ENCODE results near the gene CCDC136. TPM values are rescaled to one million over a fixed set of nuclear protein-coding genes. Genes with fewer than 3 reads are reported as not detected.
A peak's percentile ranks its signal among the peaks of the same experiment; 100 is the strongest.

Gene CCDC136
- total RNA-seq, 2 experiments from 2014 or later = 5.6 to 8.9 TPM

GRCh38 chr7:128837521-128837921 is 45.8 kb downstream of the CCDC136 start:
- Mint-ChIP-seq H3K4me1 (ENCODE audit: low read depth) (peaks cover 1% of the 10 kb centered on the region), H3K4me3 (no peak overlapping the region)

DNA sequence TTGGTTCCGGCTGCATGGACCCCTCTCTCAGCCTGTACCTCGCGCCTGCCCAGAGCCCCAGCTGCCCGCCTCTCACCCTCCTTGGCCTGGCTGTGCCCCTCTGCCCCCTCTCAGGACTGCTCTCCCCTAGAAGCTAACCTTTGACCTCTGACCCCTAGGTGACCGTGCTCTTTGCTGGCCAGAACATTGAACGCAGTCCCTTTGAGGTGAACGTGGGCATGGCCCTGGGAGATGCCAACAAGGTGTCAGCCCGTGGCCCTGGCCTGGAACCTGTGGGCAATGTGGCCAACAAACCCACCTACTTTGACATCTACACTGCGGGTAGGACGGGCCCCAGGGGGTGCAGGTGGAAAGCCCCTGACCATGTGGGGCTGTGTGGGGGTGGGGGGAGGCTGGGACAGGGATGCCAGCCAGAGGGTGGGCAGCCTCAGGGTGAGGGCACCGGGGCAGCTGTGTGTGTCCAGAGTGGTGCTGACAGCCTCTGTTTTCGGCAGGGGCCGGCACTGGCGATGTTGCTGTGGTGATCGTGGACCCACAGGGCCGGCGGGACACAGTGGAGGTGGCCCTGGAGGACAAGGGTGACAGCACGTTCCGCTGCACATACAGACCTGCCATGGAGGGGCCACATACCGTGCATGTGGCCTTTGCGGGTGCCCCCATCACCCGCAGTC is 46.5 kb downstream of the CCDC136 start:
- H3K27me3 Mint-ChIP-seq (ENCODE audit: low read depth) = no peaks in the 10 kb centered on the region

More at GRCh38 chr7:128837521-128837921, 45.8 kb downstream of the CCDC136 start:
- ChIA-PET POLR2A (no interaction called here), CTCF (no interaction called here)
- H3K27me3 Mint-ChIP-seq (ENCODE audit: low read depth) = peaks cover under 1% of the 10 kb centered on the region
- H3K27ac Mint-ChIP-seq = no peak overlapping the region
- ATAC-seq = no peak
- no peak for DNase-seq
- H3K36me3 Mint-ChIP-seq (ENCODE audit: low read depth) = no peaks in the 10 kb centered on the region
- H3K9me3 Mint-ChIP-seq (ENCODE audit: insufficient read depth) = no peaks in the 10 kb centered on the region

GRCh38 chr7:128838981-128839731 is 47.4 kb downstream of the CCDC136 start:
- ATAC-seq (no peak), DNase-seq (no peak)
- ChIA-PET POLR2A (interaction anchor here (0.5 to 1.3 kb wide), 2 partner anchors 11 to 25 kb away, joined by 4 to 5 read pairs; no protein-coding TSS in a partner anchor), CTCF (interaction anchor here (1.5 kb wide), 1 partner anchor 44 kb away, joined by 4 read pairs; no protein-coding TSS in a partner anchor)
- Mint-ChIP-seq H3K9me3 (ENCODE audit: insufficient read depth) (no peaks in the 10 kb centered on the region), H3K36me3 (ENCODE audit: low read depth) (no peaks in the 10 kb centered on the region), H3K4me1 (ENCODE audit: low read depth) (peaks cover 1% of the 10 kb centered on the region), H3K27ac (no peak overlapping the region), H3K27me3 (ENCODE audit: low read depth) (no peaks in the 10 kb centered on the region), H3K4me3 (no peak overlapping the region)

More for the DNA sequence above, 46.5 kb downstream of the CCDC136 start:
- POLR2A ChIA-PET = no interaction called here
- no peak overlapping the region for H3K27ac Mint-ChIP-seq
- ATAC-seq (no peak), DNase-seq (no peak)
- CTCF ChIA-PET = no interaction called here
- H3K9me3 Mint-ChIP-seq (ENCODE audit: insufficient read depth) = no peaks in the 10 kb centered on the region
- H3K36me3 Mint-ChIP-seq (ENCODE audit: low read depth) = no peaks in the 10 kb centered on the region
- H3K4me3 Mint-ChIP-seq = no peak overlapping the region
- peaks cover 1% of the 10 kb centered on the region for H3K4me1 Mint-ChIP-seq (ENCODE audit: low read depth)

DNA sequence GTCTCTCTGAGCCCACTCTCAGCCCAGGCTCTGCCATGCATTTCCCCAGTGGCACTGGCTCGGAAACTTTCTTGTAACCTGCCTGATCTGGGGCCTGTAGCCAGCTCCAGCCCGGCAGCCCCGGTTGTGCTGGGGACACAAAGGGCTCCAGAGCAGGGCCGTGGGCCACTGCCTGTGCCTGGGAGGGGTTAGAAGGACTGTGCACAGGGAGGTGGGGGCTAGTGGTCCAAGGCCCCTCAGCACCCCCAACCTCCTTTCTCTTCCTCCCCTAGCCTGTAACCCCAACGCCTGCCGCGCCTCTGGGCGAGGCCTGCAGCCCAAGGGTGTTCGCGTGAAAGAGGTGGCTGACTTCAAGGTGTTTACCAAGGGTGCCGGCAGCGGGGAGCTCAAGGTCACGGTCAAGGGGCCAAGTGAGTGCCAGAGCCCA is 48.0 kb downstream of the CCDC136 start:
- Mint-ChIP-seq H3K27me3 (ENCODE audit: low read depth) (no peaks in the 10 kb centered on the region), H3K27ac (no peak overlapping the region), H3K9me3 (ENCODE audit: insufficient read depth) (no peaks in the 10 kb centered on the region), H3K4me3 (no peak overlapping the region), H3K36me3 (ENCODE audit: low read depth) (no peaks in the 10 kb centered on the region), H3K4me1 (ENCODE audit: low read depth) (peaks cover 1% of the 10 kb centered on the region)
- DNase-seq = no peak
- no peak for ATAC-seq
- ChIA-PET CTCF (interaction anchor here (1.5 kb wide), 1 partner anchor 43 kb away, joined by 4 read pairs; no protein-coding TSS in a partner anchor), POLR2A (interaction anchor here (1.3 kb wide), 1 partner anchor 10 kb away, joined by 4 read pairs; no protein-coding TSS in a partner anchor)

GRCh38 chr7:128840326-128841170 is 48.8 kb downstream of the CCDC136 start:
- H3K27ac Mint-ChIP-seq = no peak overlapping the region
- ChIA-PET POLR2A (interaction anchor here (1.3 kb wide), 1 partner anchor 9 kb away, joined by 4 read pairs; no protein-coding TSS in a partner anchor), CTCF (interaction anchor here (0.7 to 2.1 kb wide), 5 partner anchors 17 to 43 kb away, joined by 3 to 13 read pairs (median 4); partner anchors contain the start of gene ATP6V1F)
- peaks cover 1% of the 10 kb centered on the region for H3K4me1 Mint-ChIP-seq (ENCODE audit: low read depth)
- ATAC-seq = no peak
- no peaks in the 10 kb centered on the region for H3K9me3 Mint-ChIP-seq (ENCODE audit: insufficient read depth)
- no peaks in the 10 kb centered on the region for H3K27me3 Mint-ChIP-seq (ENCODE audit: low read depth)
- no peak overlapping the region for H3K4me3 Mint-ChIP-seq
- no peak for DNase-seq
- H3K36me3 Mint-ChIP-seq (ENCODE audit: low read depth) = no peaks in the 10 kb centered on the region

GRCh38 chr7:128841171-128841690 is 49.5 kb downstream of the CCDC136 start:
- Mint-ChIP-seq H3K36me3 (ENCODE audit: low read depth) (no peaks in the 10 kb centered on the region), H3K27ac (no peak overlapping the region), H3K4me3 (no peak overlapping the region), H3K9me3 (ENCODE audit: insufficient read depth) (no peaks in the 10 kb centered on the region), H3K4me1 (ENCODE audit: low read depth) (peaks cover 1% of the 10 kb centered on the region), H3K27me3 (ENCODE audit: low read depth) (no peaks in the 10 kb centered on the region)
- CTCF ChIA-PET = interaction anchor here (0.7 to 2.1 kb wide), 5 partner anchors 8 to 42 kb away, joined by 3 to 13 read pairs (median 5); partner anchors contain the start of gene ATP6V1F
- ATAC-seq (no peak), DNase-seq (no peak)
- POLR2A ChIA-PET = no interaction called here

- Mint-ChIP-seq H3K27ac (peak overlapping the region; percentile 34), H3K4me3 (no peak overlapping the region), H3K27me3 (ENCODE audit: low read depth) (no peaks in the 10 kb centered on the region), H3K9me3 (ENCODE audit: insufficient read depth) (no peaks in the 10 kb centered on the region), H3K36me3 (ENCODE audit: low read depth) (no peaks in the 10 kb centered on the region), H3K4me1 (ENCODE audit: low read depth) (peaks cover 1% of the 10 kb centered on the region)
- ChIA-PET POLR2A (interaction anchor here (1.3 kb wide), 1 partner anchor 21 kb away, joined by 5 read pairs; the partner anchor contains the start of gene ATP6V1F), CTCF (interaction anchor here (0.6 to 3.1 kb wide), 10 partner anchors 8 to 41 kb away, joined by 3 to 22 read pairs (median 5); partner anchors contain the start of gene ATP6V1F)
- ATAC-seq (peak; percentile 64), DNase-seq (peak; percentile 69)
Measured at GRCh38 chr7:128841921-128842673, 50.3 kb downstream of the CCDC136 start.

GRCh38 chr7:128842674-128843641 is 51.2 kb downstream of the CCDC136 start:
- ATAC-seq (no peak), DNase-seq (no peak)
- peaks cover 1% of the 10 kb centered on the region for H3K4me1 Mint-ChIP-seq (ENCODE audit: low read depth)
- H3K9me3 Mint-ChIP-seq (ENCODE audit: insufficient read depth) = no peaks in the 10 kb centered on the region
- H3K27ac Mint-ChIP-seq = no peak overlapping the region
- H3K27me3 Mint-ChIP-seq (ENCODE audit: low read depth) = no peaks in the 10 kb centered on the region
- CTCF ChIA-PET = interaction anchor here (0.6 to 3.1 kb wide), 9 partner anchors 7 to 323 kb away, joined by 3 to 22 read pairs (median 6); partner anchors contain the start of gene ATP6V1F
- POLR2A ChIA-PET = interaction anchor here (1.3 kb wide), 1 partner anchor 20 kb away, joined by 5 read pairs; the partner anchor contains the start of gene ATP6V1F
- no peaks in the 10 kb centered on the region for H3K36me3 Mint-ChIP-seq (ENCODE audit: low read depth)
- no peak overlapping the region for H3K4me3 Mint-ChIP-seq

- H3K4me1 Mint-ChIP-seq (ENCODE audit: low read depth) = peaks cover 1% of the 10 kb centered on the region
- H3K27ac Mint-ChIP-seq = no peak overlapping the region
- ATAC-seq = no peak
- CTCF ChIA-PET = interaction anchor here (1.3 to 3.1 kb wide), 3 partner anchors 13 to 39 kb away, joined by 3 to 22 read pairs (median 10); no protein-coding TSS in a partner anchor
- H3K27me3 Mint-ChIP-seq (ENCODE audit: low read depth) = no peaks in the 10 kb centered on the region
- H3K9me3 Mint-ChIP-seq (ENCODE audit: insufficient read depth) = no peaks in the 10 kb centered on the region
- POLR2A ChIA-PET = interaction anchor here (0.6 kb wide), 1 partner anchor 109 kb away, joined by 3 read pairs; no protein-coding TSS in a partner anchor
- H3K36me3 Mint-ChIP-seq (ENCODE audit: low read depth) = no peaks in the 10 kb centered on the region
- no peak for DNase-seq
- H3K4me3 Mint-ChIP-seq = no peak overlapping the region
Measured at GRCh38 chr7:128843938-128844621, 52.3 kb downstream of the CCDC136 start.

All from activated CD8-positive, alpha-beta T cell treated with anti-CD3 and anti-CD28 coated beads, Interleukin-2, amount 10 ng/mL, durations not matched to agents 7 days and 5 days (primary cell).